ENCODE results near the gene JPH2.
A peak's percentile ranks its signal among the peaks of the same experiment; 100 is the strongest.

The JPH2 gene

DNA sequence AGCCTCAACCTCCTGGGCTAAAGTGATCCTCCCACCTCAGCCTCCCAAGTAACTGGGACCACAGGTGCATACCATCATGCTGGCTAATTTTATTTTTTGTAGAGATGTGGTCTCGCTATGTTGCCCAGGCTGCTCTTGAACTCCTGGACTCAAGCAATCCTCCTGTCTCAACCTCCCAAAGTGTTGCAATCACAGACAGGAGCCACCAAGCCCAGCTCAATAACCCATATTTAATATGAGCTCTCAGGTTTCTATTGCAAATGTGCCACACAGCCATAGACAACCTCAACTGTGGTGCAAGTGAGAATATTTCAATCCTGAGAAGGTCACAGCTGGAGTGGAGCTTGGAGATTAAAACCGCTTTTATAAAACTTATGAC, 14.4 kb downstream of the JPH2 start:
- WGBS (ENCODE audit: extremely low coverage, insufficient coverage, insufficient read length) = no CpG with 5 or more reads among the region's 2 CpGs
- H3K4me2 ChIP-seq (ENCODE audit: low read length) = no peak overlapping the region

DNA sequence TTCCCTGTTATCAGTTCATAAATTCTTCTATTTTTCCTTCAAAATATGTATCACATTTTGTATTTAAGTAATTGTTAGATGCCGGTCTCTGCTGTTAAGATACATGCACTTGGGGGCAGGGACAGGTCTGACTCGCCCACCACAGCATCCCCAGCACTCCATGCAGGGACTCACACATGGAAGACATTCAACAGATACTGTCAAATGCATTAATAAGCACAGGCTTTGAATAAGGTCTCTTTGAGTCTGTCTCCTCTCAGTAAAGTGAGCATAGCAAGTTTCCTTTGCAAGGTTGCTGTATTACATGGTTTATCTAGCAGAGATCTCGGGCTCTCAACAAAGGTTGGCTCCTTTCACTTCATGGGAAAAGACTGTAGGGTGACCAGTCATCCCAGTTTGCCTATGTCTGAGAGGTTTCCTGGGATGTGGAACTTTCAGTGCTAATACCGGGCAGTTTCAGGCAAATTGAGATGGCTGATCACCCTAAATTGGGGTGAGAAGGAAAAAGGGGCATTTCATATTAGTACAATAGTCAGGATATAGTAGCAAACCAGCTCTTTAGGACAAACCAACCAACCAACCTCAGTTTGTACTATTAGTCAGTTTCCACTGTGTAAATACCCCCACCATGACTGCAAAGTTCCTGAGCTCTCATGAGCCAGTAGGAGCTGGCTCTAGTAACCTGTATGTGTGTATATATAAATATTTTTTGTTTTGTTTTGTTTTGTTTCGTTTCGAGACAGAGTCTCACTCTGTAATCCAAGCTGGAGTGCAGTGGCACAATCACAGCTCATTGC, 15.0 kb downstream of the JPH2 start:
- Histone ChIP-seq H4K91ac (ENCODE audit: low read depth, low read length) (peak overlapping the region; percentile 95), H2BK12ac (ENCODE audit: low read length) (peak overlapping the region; percentile 44), H3K27me3 (ENCODE audit: insufficient read depth, low read length) (no peaks in the 10 kb centered on the region), H4K12ac (ENCODE audit: low read depth, low read length) (no peak overlapping the region), H3K4me1 (ENCODE audit: control insufficient read depth in 1 of 2, insufficient read depth in 2 of 2, low read length in 2 of 2) (peaks cover 26 to 31% of the 10 kb centered on the region in 2 experiments), H3K79me2 (ENCODE audit: control insufficient read depth, insufficient read depth, low read length, poor library complexity) (peaks cover 6% of the 10 kb centered on the region), H3K9me3 (ENCODE audit: insufficient read depth, low read depth, low read length) (no peaks in the 10 kb centered on the region), H3K4me3 (ENCODE audit: low read depth, low read length) (no peak overlapping the region), H4K8ac (ENCODE audit: low read depth, low read length) (peak overlapping the region; percentile 40), H3K14ac (ENCODE audit: low read length) (no peak overlapping the region), H2BK5ac (ENCODE audit: low read depth, low read length, poor library complexity) (peak overlapping the region; percentile 79), H3K36me3 (ENCODE audit: control insufficient read depth in 1 of 2, insufficient read depth in 2 of 2, low read length in 2 of 2) (peaks cover 10 to 18% of the 10 kb centered on the region in 2 experiments), H2BK120ac (ENCODE audit: insufficient read depth, low read length, poor library complexity) (peak overlapping the region; percentile 88), H3K4ac (ENCODE audit: low read depth, low read length) (peak overlapping the region; percentile 12), H3K4me2 (ENCODE audit: low read length) (no peak overlapping the region), H3K79me1 (ENCODE audit: low read length) (peaks cover 27% of the 10 kb centered on the region), H3K23ac (ENCODE audit: low read length) (no peak overlapping the region), H3K18ac (ENCODE audit: low read length) (peak overlapping the region; percentile 36), H2AFZ (ENCODE audit: insufficient read depth, low read length, poor library complexity) (no peak overlapping the region), H2AK5ac (ENCODE audit: low read length) (no peak overlapping the region), H3K27ac (ENCODE audit: low read depth, low read length) (peak overlapping the region; percentile 98), H3K9ac (ENCODE audit: low read length) (no peak overlapping the region)
- no CpG with 5 or more reads among the region's 6 CpGs for WGBS (ENCODE audit: extremely low coverage, insufficient coverage, insufficient read length)
- no peak for DNase-seq

More for the DNA sequence above, 14.4 kb downstream of the JPH2 start:
- H3K27me3 ChIP-seq (ENCODE audit: insufficient read depth, low read length) = no peaks in the 10 kb centered on the region
- peak overlapping the region; percentile 44 for H2BK12ac ChIP-seq (ENCODE audit: low read length)
- H2AFZ ChIP-seq (ENCODE audit: insufficient read depth, low read length, poor library complexity) = no peak overlapping the region
- no peaks in the 10 kb centered on the region for H3K9me3 ChIP-seq (ENCODE audit: insufficient read depth, low read depth, low read length)
- peak overlapping the region; percentile 12 for H3K4ac ChIP-seq (ENCODE audit: low read depth, low read length)
- peak overlapping the region; percentile 37 for H3K14ac ChIP-seq (ENCODE audit: low read length)
- no peak overlapping the region for H4K12ac ChIP-seq (ENCODE audit: low read depth, low read length)
- H3K4me3 ChIP-seq (ENCODE audit: low read depth, low read length) = no peak overlapping the region
- H3K9ac ChIP-seq (ENCODE audit: low read length) = no peak overlapping the region
- peak overlapping the region; percentile 98 for H3K27ac ChIP-seq (ENCODE audit: low read depth, low read length)
- H4K8ac ChIP-seq (ENCODE audit: low read depth, low read length) = peak overlapping the region; percentile 40
- H3K23ac ChIP-seq (ENCODE audit: low read length) = no peak overlapping the region
- H2AK5ac ChIP-seq (ENCODE audit: low read length) = no peak overlapping the region
- H2BK5ac ChIP-seq (ENCODE audit: low read depth, low read length, poor library complexity) = peak overlapping the region; percentile 79
- peaks cover 7% of the 10 kb centered on the region for H3K79me2 ChIP-seq (ENCODE audit: control insufficient read depth, insufficient read depth, low read length, poor library complexity)
- H4K91ac ChIP-seq (ENCODE audit: low read depth, low read length) = peak overlapping the region; percentile 88
- peak overlapping the region; percentile 36 for H3K18ac ChIP-seq (ENCODE audit: low read length)
- H3K79me1 ChIP-seq (ENCODE audit: low read length) = peaks cover 27% of the 10 kb centered on the region
- DNase-seq = no peak
- peaks cover 27 to 31% of the 10 kb centered on the region in 2 experiments for H3K4me1 ChIP-seq (ENCODE audit: control insufficient read depth in 1 of 2, insufficient read depth in 2 of 2, low read length in 2 of 2)
- H2BK120ac ChIP-seq (ENCODE audit: insufficient read depth, low read length, poor library complexity) = peak overlapping the region; percentile 79
- H3K36me3 ChIP-seq (ENCODE audit: control insufficient read depth in 1 of 2, insufficient read depth in 2 of 2, low read length in 2 of 2) = peaks cover 12 to 18% of the 10 kb centered on the region in 2 experiments

- Histone ChIP-seq H3K9me3 (ENCODE audit: insufficient read depth, low read depth, low read length) (no peaks in the 10 kb centered on the region), H3K4me2 (ENCODE audit: low read length) (no peak overlapping the region), H2AFZ (ENCODE audit: insufficient read depth, low read length, poor library complexity) (no peak overlapping the region), H2BK120ac (ENCODE audit: insufficient read depth, low read length, poor library complexity) (peak overlapping the region; percentile 88), H3K27ac (ENCODE audit: low read depth, low read length) (peak overlapping the region; percentile 98), H3K4me3 (ENCODE audit: low read depth, low read length) (no peak overlapping the region), H4K12ac (ENCODE audit: low read depth, low read length) (no peak overlapping the region), H3K36me3 (ENCODE audit: control insufficient read depth in 1 of 2, insufficient read depth in 2 of 2, low read length in 2 of 2) (peaks cover 7 to 14% of the 10 kb centered on the region in 2 experiments), H3K4me1 (ENCODE audit: control insufficient read depth in 1 of 2, insufficient read depth in 2 of 2, low read length in 2 of 2) (peaks cover 29 to 36% of the 10 kb centered on the region in 2 experiments), H3K18ac (ENCODE audit: low read length) (peak overlapping the region; percentile 88), H3K79me2 (ENCODE audit: control insufficient read depth, insufficient read depth, low read length, poor library complexity) (peaks cover 4% of the 10 kb centered on the region), H3K23ac (ENCODE audit: low read length) (no peak overlapping the region), H4K8ac (ENCODE audit: low read depth, low read length) (peak overlapping the region; percentile 86), H4K91ac (ENCODE audit: low read depth, low read length) (peak overlapping the region; percentile 95), H3K9ac (ENCODE audit: low read length) (no peak overlapping the region), H3K14ac (ENCODE audit: low read length) (peak overlapping the region; percentile 83), H3K4ac (ENCODE audit: low read depth, low read length) (peak overlapping the region; percentile 66), H2AK5ac (ENCODE audit: low read length) (peak overlapping the region; percentile 77), H3K79me1 (ENCODE audit: low read length) (peaks cover 32% of the 10 kb centered on the region), H2BK12ac (ENCODE audit: low read length) (peak overlapping the region; percentile 79), H3K27me3 (ENCODE audit: insufficient read depth, low read length) (no peaks in the 10 kb centered on the region), H2BK5ac (ENCODE audit: low read depth, low read length, poor library complexity) (peak overlapping the region; percentile 97)
- WGBS (ENCODE audit: extremely low coverage, insufficient coverage, insufficient read length) = no CpG with 5 or more reads among the region's 7 CpGs
- DNase-seq = no peak
Measured at GRCh38 chr20:44170816-44171410, 16.1 kb downstream of the JPH2 start.

- H3K23ac ChIP-seq (ENCODE audit: low read length) = no peak overlapping the region
- H3K79me1 ChIP-seq (ENCODE audit: low read length) = peaks cover 31% of the 10 kb centered on the region
- DNase-seq = no peak
- H3K27me3 ChIP-seq (ENCODE audit: insufficient read depth, low read length) = no peaks in the 10 kb centered on the region
- no peak overlapping the region for H3K14ac ChIP-seq (ENCODE audit: low read length)
- peak overlapping the region; percentile 92 for H3K27ac ChIP-seq (ENCODE audit: low read depth, low read length)
- no peak overlapping the region for H4K91ac ChIP-seq (ENCODE audit: low read depth, low read length)
- H4K8ac ChIP-seq (ENCODE audit: low read depth, low read length) = no peak overlapping the region
- peaks cover 4% of the 10 kb centered on the region for H3K79me2 ChIP-seq (ENCODE audit: control insufficient read depth, insufficient read depth, low read length, poor library complexity)
- no peak overlapping the region for H3K4me3 ChIP-seq (ENCODE audit: low read depth, low read length)
- no peaks in the 10 kb centered on the region for H3K9me3 ChIP-seq (ENCODE audit: insufficient read depth, low read depth, low read length)
- H3K4ac ChIP-seq (ENCODE audit: low read depth, low read length) = no peak overlapping the region
- H3K4me1 ChIP-seq (ENCODE audit: control insufficient read depth in 1 of 2, insufficient read depth in 2 of 2, low read length in 2 of 2) = peaks cover 30 to 38% of the 10 kb centered on the region in 2 experiments
- H4K12ac ChIP-seq (ENCODE audit: low read depth, low read length) = no peak overlapping the region
- H2AFZ ChIP-seq (ENCODE audit: insufficient read depth, low read length, poor library complexity) = no peak overlapping the region
- no peak overlapping the region for H3K4me2 ChIP-seq (ENCODE audit: low read length)
- peaks cover 0 to 2% of the 10 kb centered on the region in 2 experiments for H3K36me3 ChIP-seq (ENCODE audit: control insufficient read depth in 1 of 2, insufficient read depth in 2 of 2, low read length in 2 of 2)
- no peak overlapping the region for H2AK5ac ChIP-seq (ENCODE audit: low read length)
- no peak overlapping the region for H2BK5ac ChIP-seq (ENCODE audit: low read depth, low read length, poor library complexity)
- no CpG with 5 or more reads among the region's 3 CpGs for WGBS (ENCODE audit: extremely low coverage, insufficient coverage, insufficient read length)
- H2BK120ac ChIP-seq (ENCODE audit: insufficient read depth, low read length, poor library complexity) = peak overlapping the region; percentile 2
- H3K18ac ChIP-seq (ENCODE audit: low read length) = no peak overlapping the region
- H3K9ac ChIP-seq (ENCODE audit: low read length) = no peak overlapping the region
- no peak overlapping the region for H2BK12ac ChIP-seq (ENCODE audit: low read length)
Measured at GRCh38 chr20:44167736-44168135, 19.3 kb downstream of the JPH2 start.

All from trophoblast cell (in vitro differentiated cells and primary cell).